NCI-H82 (cell line): ENCODE measurements around the gene COX8C.

Experiments
- DNase-seq: peaks from one replicate; lab custom pipeline; 2025; lab: John Stamatoyannopoulos, UW

The COX8C gene

GRCh38 chr14:93346926-93347721 is at the start of gene COX8C:
Gene COX8C, plus strand, starts transcription at chr14:93347182. Its CDS starts 87 bp downstream, at chr14:93347269.
- no peak for DNase-seq

- peak; percentile 13 for DNase-seq
Measured at GRCh38 chr14:93299416-93299815, 47.6 kb upstream of the COX8C start.

- no peak for DNase-seq
Measured at GRCh38 chr14:93299866-93300265, 47.1 kb upstream of the COX8C start.

GRCh38 chr14:93301821-93302447 is 45.0 kb upstream of the COX8C start:
- no peak for DNase-seq

- no peak for DNase-seq
Measured at GRCh38 chr14:93302688-93303581, 44.0 kb upstream of the COX8C start.

GRCh38 chr14:93303659-93304058 is 43.3 kb upstream of the COX8C start:
- peak; percentile 92 for DNase-seq

GRCh38 chr14:93304771-93305170 is 42.2 kb upstream of the COX8C start:
- no peak for DNase-seq

GRCh38 chr14:93305725-93306418 is 41.1 kb upstream of the COX8C start:
- peak; percentile 36 for DNase-seq

GRCh38 chr14:93306812-93307211 is 40.2 kb upstream of the COX8C start:
- no peak for DNase-seq

- no peak for DNase-seq
Measured at GRCh38 chr14:93308686-93309345, 38.2 kb upstream of the COX8C start.

GRCh38 chr14:93309427-93309966 is 37.5 kb upstream of the COX8C start:
- no peak for DNase-seq

- no peak for DNase-seq
Measured at GRCh38 chr14:93311082-93311481, 35.9 kb upstream of the COX8C start.

- no peak for DNase-seq
Measured at GRCh38 chr14:93315575-93315974, 31.4 kb upstream of the COX8C start.

GRCh38 chr14:93316716-93317115 is 30.3 kb upstream of the COX8C start:
- DNase-seq = no peak

GRCh38 chr14:93317210-93317874 is 29.6 kb upstream of the COX8C start:
- no peak for DNase-seq

GRCh38 chr14:93317875-93318807 is 28.8 kb upstream of the COX8C start:
- peak; percentile 11 for DNase-seq

GRCh38 chr14:93318927-93319326 is 28.1 kb upstream of the COX8C start:
- no peak for DNase-seq

GRCh38 chr14:93319494-93319893 is 27.5 kb upstream of the COX8C start:
- no peak for DNase-seq

- no peak for DNase-seq
Measured at GRCh38 chr14:93319958-93320357, 27.0 kb upstream of the COX8C start.
